Measurements from ENCODE around the gene LNPEP.

LNPEP gene

DNA sequence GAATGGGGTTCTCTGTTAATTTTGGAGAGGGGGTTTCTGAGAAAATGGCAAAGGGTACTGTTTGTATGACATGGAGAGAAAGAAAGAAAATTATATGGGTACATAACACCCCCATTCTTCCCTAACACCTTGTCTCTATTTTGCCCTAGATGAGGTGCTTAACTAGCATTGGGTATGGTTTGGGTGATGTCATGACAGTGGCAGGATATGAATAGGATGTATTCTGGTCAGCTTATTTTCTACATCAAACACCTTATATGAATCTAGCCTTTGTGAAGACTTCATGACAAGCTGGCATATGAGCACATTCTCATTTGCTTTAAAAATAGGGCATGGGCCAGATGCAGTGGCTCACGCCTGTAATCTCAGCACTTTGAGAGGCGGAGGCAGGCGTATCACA lies 58.6 kb downstream of the LNPEP start:
- no peak for DNase-seq (ENCODE audit: low read depth in 2 of 3, low spot score in 2 of 3)

DNA sequence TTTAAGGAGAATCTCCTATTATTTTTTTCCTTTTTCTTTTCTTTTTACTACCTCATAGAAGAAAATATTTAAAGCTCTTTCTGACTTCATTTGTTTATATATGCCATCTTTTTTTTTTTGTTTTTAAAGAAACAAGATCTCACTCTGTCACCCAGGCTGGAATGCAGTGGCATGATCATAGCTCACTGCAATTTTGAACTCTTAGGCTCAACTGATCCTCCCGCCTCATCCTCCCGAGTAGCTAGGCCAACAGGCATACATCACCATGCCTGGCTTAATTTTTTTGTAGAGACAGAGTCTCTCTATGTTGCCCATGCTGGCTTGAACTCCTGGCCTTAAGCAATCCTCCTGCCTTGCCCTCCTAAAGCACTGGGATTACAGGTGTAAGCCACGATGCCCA lies 59.5 kb downstream of the LNPEP start:
- DNase-seq (ENCODE audit: low read depth in 2 of 3, low spot score in 2 of 3) = no peak

DNA sequence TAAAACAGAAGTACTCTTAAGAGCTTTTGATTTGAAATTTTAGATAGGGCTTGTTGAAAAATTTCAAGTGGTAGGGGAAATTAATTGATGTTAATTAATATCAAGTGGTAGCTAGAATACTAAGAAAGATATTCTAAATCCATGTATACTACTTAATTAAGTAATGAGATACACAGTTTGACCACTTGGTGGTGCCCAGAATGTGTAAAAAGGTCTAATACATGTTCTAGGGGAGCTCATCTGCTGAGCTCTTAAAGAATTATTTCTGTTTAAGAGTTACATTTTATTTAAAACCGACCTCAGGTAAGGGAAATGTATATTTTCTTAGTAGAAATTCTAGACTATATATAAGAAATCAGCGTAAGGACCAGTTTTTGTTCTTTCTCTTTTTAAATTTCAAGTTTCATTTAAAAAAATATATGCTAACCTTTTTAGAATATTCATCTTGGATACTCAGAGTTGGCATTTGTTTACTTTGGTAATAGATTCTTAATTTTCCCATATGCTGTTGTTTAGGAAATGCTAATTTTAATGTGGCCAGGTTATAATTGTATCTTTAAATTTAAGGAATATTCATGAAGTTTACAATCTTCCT lies 61.5 kb downstream of the LNPEP start:
- no peak for DNase-seq (ENCODE audit: low read depth in 2 of 3, low spot score in 2 of 3)

DNA sequence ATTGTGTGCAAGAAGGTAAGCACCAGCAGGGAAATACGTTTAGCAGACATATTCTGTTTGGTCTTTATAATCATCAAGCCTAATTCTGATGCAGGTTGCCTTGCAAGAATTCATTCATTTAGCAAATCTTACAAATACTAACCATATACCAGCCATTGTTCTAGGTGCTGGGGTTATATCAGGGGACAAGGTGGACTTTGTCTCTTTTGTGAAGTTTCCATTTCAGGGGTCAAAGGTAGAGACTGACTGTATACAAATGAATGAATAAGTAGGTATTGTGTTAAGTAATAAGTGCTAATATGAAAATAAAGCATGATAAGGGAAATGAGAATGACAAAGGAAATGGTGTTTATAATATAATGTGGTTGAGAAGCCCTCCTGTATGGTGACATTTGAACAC lies 64.0 kb downstream of the LNPEP start:
- DNase-seq (ENCODE audit: low read depth in 2 of 3, low spot score in 2 of 3) = no peak

DNA sequence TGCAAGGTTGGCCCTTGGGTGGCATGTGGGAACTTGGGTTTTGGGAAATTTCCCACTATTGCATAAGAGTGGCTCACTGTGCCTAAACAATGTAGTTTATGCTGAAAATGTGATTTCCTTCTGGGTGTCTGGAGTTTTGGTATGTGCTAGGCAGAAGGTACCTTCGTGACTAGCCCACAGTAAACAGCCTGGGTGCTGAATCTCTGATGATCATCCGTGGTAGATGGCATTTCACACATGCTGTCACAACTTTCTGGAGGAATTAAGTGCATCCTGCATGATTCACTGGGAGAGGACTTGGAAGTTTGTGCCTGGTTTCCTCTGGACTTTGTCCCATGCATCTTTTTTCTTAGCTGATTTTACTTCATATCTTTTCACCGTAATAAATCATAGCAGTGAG lies 64.5 kb downstream of the LNPEP start:
- no peak for DNase-seq (ENCODE audit: low read depth in 2 of 3, low spot score in 2 of 3)

DNA sequence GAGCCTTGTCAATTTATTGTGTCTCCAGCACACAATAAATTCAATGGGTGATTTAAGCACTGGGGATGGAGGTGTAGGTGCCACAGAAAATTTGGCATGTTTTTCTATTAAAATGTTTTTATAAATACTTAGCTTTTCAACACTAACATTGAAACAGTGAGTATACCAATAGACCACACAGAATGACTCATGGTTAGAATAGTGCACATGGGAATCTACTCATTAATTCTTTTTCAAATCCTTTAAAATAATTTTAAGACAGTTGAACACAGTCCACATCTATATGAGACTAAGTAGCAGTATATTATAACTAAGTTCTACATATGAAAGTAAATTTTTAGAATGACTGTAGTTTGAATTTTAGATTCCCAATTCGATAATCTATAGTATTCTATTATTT lies 67.1 kb downstream of the LNPEP start:
- DNase-seq (ENCODE audit: low read depth in 2 of 3, low spot score in 2 of 3) = no peak

DNA sequence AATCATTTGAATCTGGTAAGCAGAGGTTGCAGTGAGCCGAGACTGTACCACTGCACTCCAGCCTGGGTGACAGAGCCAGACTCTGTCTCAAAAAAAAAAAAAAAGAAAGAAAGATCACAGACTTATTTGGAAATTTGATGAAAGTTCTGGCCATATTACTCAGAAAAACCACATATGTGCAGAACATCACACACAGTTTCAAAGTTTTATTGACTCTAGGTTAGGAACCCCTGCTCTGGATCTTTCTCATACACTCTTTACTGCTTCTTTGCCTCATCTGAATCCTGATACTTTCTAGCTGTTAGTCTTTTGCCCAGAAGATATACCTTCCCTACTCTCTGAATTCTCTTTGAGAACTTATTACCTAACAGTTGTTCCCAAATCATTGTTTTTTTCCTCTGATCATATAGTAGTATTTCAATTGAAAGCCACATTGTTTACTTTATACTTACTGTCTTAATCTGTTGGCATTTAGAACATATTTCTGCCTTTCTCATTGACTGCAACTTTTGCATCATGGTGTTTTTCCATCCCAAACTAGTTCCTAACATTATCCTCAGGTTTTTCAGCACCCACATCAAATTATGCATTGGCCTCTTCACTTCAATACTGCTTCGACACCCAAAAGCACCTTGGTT lies 68.7 kb downstream of the LNPEP start:
- no peak for DNase-seq (ENCODE audit: low read depth in 2 of 3, low spot score in 2 of 3)

DNA sequence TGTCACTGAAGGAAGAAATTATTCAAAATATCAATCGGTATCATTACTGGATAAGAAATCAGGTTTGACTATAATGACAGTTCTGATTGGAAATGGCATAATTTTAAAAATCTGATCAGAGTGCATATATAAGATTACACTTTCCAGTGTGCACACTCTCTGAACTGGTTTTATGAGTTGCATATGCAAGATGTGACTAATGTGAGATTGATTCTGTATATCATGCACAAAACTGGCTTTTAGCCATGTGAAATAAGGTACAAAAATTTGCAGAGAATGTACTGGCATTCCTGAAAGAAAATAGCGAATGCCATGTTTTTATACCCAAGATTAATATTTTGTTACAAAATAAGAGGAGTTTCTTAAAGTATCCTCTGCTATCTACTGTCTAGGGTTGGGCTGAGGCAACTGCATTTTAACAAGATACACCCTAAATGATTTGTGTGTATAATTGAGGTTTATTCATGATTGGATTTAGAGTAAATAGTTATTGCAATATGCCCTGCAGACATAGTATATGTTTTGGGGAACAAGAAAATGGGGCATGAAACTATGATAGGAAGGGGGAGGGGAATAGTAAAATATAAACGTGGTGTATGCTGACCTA lies 70.7 kb downstream of the LNPEP start:
- DNase-seq (ENCODE audit: low read depth in 2 of 3, low spot score in 2 of 3) = no peak

DNA sequence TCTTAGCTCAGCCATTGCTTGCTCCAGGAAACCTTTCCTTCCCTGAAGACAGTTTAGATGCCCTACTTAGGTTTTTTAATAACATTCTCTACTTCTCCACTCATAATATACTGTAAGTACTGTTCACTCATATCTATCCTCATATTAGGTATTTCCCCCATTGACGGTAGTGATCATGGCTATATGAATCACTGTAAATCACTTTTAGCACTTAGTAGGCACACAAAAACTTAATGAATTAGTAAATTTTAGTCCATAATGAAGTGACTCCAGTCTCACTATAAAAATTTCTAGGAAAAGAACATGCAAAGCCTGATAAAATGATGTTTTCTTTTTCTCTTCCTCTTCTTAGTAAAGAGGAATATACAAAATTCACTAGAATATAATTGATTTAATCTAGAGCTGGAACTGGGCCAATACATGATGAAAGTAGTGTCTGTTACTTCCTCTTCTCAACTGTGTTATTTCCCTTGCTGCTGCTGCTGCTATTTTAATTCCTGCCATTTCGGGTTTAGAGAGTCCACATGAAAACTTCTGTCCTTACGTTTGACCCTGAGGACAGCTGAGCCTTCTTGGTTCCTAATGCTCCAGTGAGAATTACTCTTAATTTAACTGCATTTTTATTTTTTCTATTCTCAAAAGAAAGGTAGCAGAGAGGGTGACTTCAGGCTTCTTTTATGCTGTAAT lies 73.5 kb downstream of the LNPEP start:
- no peak for DNase-seq (ENCODE audit: low read depth in 2 of 3, low spot score in 2 of 3)

DNA sequence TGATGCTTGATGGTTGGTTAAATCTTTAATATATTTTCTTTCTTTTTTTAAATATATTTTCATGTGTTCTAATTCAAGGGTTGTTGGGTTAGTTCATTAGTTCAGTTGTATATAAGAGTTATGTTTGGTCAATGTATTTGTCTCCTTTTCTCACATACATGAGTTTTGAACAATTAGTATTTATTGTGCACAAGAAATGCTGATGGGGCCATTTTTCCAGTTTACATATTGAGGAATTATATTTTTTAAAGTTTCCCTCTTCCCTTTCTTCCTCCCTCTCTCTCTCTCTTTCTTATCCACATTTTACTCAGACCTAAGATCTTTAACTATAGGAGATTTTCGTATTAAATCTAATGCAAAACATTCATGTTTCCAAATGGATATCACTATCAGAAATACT lies 74.0 kb downstream of the LNPEP start:
- DNase-seq (ENCODE audit: low read depth in 2 of 3, low spot score in 2 of 3) = no peak

DNA sequence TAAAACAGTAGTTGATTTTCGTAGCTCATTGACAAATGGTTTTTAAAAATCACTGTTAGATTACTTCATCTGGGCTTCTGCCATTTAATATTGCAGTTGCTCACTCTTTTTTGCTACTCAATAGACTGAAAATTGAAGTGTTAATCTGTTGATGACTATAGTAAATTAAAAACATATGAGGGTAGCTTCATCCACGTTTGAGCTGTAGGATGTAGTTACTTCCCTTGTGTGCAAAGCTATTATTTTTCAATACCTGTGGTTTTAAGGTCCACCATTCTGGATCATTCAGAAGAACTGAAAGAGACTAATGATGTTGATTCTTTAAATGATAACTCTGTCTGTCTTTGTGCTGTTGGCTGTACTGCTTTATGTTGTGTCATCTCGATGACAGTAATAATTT lies 74.7 kb downstream of the LNPEP start:
- no peak for DNase-seq (ENCODE audit: low read depth in 2 of 3, low spot score in 2 of 3)

DNA sequence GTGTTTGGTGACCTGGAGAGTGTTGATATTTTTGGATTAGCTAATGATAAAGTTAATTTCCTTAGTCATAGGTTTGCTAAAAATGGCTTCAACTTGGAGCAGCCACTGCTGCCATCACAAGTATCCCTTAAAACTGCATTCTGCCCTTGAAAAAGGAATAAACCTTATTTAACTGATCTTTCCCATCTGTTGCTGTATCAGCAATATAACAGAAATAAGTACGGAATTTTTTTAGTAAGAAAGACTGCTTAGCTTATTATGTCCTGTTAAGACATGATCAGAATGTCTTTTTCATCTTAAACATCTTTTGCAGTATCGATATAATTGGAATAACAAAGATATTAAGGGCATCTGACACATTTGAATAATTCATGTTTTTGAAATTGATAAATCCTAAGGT lies 75.7 kb downstream of the LNPEP start:
- no peak for DNase-seq (ENCODE audit: low read depth in 2 of 3, low spot score in 2 of 3)

DNA sequence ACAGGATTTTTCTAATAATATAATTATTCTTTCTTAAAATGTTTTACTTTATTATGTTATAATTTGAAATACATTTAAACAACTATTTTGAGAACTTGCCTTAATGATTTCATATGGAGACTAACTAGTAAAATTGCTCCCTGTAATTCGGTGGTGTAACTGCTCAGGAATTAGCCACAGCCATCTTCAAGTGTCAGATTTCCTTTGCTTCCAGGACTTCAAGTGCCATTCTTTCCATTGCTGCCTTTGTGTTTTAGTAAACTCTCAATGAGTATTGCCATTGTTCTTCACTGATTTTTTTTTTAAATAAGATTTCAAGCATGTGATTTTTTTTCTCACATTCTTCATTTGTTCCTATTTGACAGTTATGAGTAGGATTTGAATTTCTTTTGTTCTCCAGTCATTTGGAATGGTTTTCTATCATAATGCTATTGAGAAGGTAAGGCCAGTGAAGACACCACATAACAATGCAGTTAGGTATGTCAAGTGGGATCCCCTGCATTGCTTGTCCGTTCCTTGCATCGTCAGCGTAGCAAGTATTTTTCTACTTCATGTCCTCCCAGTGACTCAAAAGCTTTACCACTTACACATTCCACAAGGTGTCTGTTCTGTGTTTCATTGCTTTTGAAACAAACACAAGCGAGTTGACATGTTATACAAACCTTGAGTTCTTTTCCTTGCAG lies 83.7 kb downstream of the LNPEP start:
- no peak for DNase-seq (ENCODE audit: low read depth in 2 of 3, low spot score in 2 of 3)

DNA sequence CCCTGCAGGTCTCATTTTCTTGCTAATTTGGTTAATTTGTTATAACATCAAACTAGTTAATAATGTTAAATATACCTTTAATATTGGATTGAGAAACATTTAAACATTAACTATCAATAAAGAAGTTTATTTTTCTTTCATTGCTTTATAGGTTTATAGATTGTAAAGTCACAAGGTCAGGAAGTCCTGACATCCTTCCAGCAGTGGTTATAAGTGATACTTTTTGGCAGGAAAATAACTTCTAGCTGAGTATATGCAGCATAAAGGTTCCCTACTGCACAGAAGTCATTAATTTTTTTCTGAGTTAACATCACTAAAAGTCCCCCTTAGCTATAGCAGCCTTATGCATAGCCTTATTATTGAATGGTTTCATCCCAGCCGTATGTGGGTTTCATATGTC lies 85.5 kb downstream of the LNPEP start:
- DNase-seq (ENCODE audit: low read depth in 2 of 3, low spot score in 2 of 3) = no peak

DNA sequence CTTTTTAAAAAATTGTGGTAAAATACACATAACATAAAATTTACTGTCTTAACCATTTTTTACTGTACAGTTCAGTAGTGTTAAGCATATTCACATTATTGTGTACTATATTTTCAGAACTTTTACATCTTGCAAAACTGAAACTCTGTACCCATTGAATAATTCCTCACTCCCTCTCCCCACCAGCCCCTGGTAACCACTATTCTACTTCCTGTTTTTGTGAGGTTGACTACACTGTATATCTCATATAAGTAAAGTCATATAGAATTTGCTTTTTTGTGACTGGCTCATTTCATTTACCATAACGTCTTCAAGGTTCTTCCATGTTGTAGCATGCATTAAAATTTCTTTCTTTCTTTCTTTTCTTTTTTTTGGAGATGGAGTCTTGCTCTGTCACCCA lies 87.0 kb downstream of the LNPEP start:
- no peak for DNase-seq (ENCODE audit: low read depth in 2 of 3, low spot score in 2 of 3)

DNA sequence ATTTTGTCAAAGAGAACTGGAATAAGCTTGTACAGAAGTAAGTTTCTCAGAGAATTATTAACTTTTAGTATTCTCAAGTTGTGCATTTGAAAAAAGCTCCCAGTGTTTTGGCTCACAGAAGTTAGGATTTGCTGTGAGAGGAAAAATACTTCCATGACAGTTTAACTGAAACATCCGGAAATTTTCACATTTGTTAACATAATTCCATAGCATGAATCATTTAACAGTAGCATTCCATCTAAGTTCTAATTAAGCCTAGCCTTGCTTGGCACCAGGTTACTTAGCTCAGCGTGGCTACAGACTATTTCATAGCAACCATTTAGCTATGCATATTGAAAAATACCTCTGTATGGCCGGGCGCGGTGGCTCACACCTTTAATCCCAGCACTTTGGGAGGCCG lies 90.8 kb downstream of the LNPEP start:
- DNase-seq (ENCODE audit: low read depth in 2 of 3, low spot score in 2 of 3) = no peak

DNA sequence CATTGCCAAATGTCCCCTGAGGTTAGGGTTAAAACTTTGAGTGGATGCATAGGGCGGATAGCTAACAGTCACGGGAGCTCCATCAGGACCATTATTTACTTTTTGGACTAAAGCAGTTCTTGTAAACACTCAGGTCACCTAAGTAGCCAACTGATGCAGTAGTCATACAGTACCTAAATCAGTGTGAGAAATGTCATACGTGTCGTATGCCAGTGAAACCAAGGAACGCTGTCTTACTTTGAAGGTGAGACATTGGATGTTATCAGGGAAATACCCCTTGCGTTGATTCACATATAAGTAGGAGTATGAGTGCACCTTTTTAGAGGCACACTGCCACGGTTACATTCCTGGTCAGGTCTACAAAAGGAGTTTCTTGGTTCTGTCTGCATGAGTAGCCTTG lies 101.9 kb downstream of the LNPEP start:
- DNase-seq (ENCODE audit: low read depth in 2 of 3, low spot score in 2 of 3) = no peak

DNA sequence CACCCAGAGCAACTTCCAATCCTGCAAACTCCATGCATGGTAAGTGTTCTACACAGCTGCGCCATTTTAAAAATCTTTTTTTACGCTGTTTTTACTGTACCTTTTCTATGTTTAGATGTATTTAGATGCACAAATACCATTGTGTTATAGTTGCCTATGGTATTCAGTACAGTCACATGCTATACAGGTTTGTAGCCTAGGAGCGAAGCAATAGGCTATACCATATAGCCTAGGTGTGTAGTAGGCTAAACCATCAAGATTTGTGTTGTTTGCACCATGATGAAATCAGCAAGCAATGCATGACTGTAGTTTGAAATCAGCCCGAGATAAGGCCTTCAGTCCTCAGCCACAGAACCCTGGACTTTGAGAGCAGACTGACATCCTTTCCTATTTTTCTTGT lies 105.4 kb downstream of the LNPEP start:
- DNase-seq (ENCODE audit: low read depth in 2 of 3, low spot score in 2 of 3) = no peak

DNA sequence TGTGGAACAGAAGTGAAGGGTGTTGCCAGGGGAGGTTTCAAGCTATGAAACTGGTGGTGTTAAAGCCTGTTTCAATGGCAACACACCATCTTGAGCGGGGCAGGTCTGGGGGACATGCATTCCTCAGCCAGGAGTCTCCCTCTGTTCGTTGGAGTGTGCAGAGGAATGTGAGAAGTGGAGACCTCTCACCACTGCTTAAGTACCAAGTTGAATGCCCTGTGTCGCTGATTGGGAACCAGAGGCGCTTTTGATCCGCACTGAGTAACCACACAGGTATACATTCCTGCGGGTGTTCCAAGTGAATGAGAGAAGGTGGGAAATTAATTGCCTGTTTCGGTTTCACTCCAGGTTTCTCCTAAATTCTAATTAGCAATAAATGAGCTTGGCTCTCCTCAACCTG lies 107.1 kb downstream of the LNPEP start:
- DNase-seq (ENCODE audit: low read depth in 2 of 3, low spot score in 2 of 3) = no peak

DNA sequence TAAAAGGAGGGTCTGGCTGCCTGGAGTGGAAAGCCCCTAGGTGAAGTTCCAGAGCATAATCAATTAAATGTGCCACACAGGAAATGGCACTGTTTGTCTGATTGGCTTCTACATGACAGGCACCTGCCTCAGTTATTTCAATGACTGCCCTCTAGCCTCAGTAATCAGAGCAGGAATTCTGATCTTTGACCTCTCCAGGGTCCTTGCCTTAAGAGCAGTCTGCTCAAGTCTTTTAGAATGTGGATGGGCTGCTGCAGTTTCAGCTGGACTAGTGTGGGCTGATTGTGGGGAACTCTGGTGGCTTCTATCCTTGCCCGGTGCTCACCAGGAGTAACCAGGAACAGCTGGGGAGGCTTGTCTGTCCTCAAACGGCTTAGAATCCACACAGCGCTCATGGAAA lies 107.6 kb downstream of the LNPEP start:
- DNase-seq (ENCODE audit: low read depth in 2 of 3, low spot score in 2 of 3) = no peak

DNA sequence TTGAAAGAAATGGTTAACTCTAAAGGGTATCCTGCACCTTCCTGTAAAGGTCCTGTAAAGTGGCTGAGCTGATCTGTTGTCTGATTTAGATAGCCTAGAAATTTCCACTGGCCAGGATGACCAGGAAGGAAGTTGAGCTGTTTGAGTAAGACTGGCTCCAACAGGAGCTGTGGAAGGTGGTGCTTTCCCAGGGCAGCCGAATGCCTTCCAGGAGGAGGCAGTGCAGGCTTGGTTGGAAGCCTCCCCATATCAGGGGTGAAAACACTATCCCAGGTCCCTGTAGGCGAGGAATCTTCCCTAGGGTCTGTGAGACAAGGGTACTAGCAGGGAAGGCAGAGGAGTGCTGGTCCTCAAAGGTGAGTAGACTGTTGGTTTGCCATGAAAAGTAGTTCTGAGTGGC lies 108.2 kb downstream of the LNPEP start:
- no peak for DNase-seq (ENCODE audit: low read depth in 2 of 3, low spot score in 2 of 3)

All from activated CD8-positive, alpha-beta memory T cell treated with anti-CD3 and anti-CD28 coated beads for 48 hours (primary cell).